HCT116 (cell line): ENCODE measurements around the gene ALCAM.

Experiments
- CTCF ChIP-seq, 3 experiments: fragments of 200-600 bp in 1 of 3; sonication (generic) in 1 of 3; IDR thresholded peaks in 2 of 3; conservative IDR thresholded peaks in 1 of 3; 2 replicates each; pipeline ENCODE4 v1.5.1; 2012 to 2017; ENCODE audit warnings: low read depth in 2 of 3, low read length in 2 of 3, antibody characterized with exemption in 1 of 3, borderline replicate concordance in 1 of 3, control low read depth in 1 of 3, mild to moderate bottlenecking in 1 of 3, mixed read lengths in 1 of 3, mixed run types in 1 of 3, moderate library complexity in 1 of 3; ENCODE audit not compliant: insufficient read depth in 1 of 3
- JUND ChIP-seq: IDR thresholded peaks from 2 replicates; pipeline ENCODE4 v1.6.1; 2012
- POLR2AphosphoS5 ChIP-seq: IDR thresholded peaks from 2 replicates; pipeline ENCODE4 v1.6.1; 2011; ENCODE audit warnings: mild to moderate bottlenecking, low read depth, low read length, moderate library complexity

GRCh38 chr3:105388176-105388575 is 21.5 kb downstream of the ALCAM start:
- TF ChIP-seq JUND (no peak), POLR2AphosphoS5 (no peak), CTCF (IDR thresholded peaks at IDR 0.05 in 2 of 3, conservative IDR thresholded peaks at IDR 0.05 in 1 of 3; ENCODE audit: borderline replicate concordance in 1 of 3, insufficient read depth in 1 of 3, low read depth in 2 of 3, low read length in 2 of 3) (no peak)
